ENCODE measurements around the gene JAKMIP1. TPM values are rescaled to one million over a fixed set of nuclear protein-coding genes. Genes with fewer than 3 reads are reported as not detected.

The JAKMIP1 gene
- total RNA-seq, 1 donor from 2014 or later: not detected

GRCh38 chr4:6126971-6127745 lies 73.2 kb downstream of the JAKMIP1 start:
- ATAC-seq (no peak), DNase-seq (no peak)
- intact Hi-C loops (cut with micrococcal nuclease): no loop called here

DNA sequence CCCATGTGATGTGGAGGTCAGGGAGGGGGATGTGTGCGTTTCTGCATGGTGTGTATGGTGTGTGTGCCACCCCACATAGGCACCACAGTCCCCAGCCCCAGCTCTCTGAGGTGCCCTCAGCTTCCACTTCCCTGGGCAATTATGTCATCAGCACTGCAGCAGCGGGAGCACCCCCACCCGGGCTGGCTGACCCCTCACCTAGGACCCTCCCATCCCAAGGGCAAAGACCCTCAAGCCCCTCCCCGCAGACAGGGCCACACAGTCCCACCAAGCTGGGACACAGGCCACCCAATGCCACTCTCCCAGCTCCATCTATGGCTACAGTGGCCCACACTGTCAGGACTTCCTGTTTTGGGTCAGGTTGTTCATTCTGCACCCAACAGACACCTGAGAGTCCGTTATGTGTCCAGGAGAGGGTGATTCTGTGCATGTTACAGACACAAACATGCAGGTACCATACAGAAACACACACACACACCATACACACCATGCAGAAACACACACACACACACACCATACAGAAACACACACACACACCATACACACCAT lies 75.2 kb downstream of the JAKMIP1 start:
- DNase-seq (no peak), ATAC-seq (no peak)

GRCh38 chr4:6124386-6125102 lies 75.8 kb downstream of the JAKMIP1 start:
- intact Hi-C loops (cut with micrococcal nuclease): no loop called here
- DNase-seq: no peak
- no peak for ATAC-seq

More for the DNA sequence above, 75.2 kb downstream of the JAKMIP1 start:
- intact Hi-C loops (cut with micrococcal nuclease): no loop called here

DNA sequence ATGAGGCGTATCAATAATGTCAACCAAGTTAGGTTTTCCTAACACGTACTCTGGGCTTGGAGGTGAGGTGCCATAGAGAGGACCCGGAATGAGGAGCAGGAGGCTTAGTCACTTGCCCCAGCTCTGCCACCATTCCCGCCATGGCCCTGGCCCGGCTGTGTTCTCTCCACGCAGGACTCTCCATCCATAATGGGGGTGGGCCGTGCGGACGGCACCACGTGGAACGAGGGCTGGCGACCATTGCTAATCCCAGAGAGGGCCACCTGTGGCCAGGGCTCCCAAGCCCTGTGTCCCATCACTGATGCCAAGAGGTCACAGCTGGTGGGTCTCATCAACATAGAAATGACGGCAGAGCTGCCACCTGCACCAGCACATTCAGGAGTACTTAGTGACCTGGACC lies 76.4 kb downstream of the JAKMIP1 start:
- intact Hi-C loops (cut with micrococcal nuclease): no loop called here
- no peak for ATAC-seq
- no peak for DNase-seq

- DNase-seq (no peak), ATAC-seq (no peak)
- intact Hi-C loops (cut with micrococcal nuclease): no loop called here
Observed at GRCh38 chr4:6123541-6123940, 76.8 kb downstream of the JAKMIP1 start.

GRCh38 chr4:6123116-6123515 lies 77.2 kb downstream of the JAKMIP1 start:
- intact Hi-C loops (cut with micrococcal nuclease): no loop called here
- ATAC-seq (no peak), DNase-seq (no peak)

- DNase-seq: no peak
- intact Hi-C loops (cut with micrococcal nuclease): no loop called here
- no peak for ATAC-seq
Observed at GRCh38 chr4:6122496-6122895, 77.9 kb downstream of the JAKMIP1 start.

GRCh38 chr4:6121941-6122340 lies 78.4 kb downstream of the JAKMIP1 start:
- intact Hi-C loops (cut with micrococcal nuclease): no loop called here
- no peak for DNase-seq
- ATAC-seq: no peak

DNA sequence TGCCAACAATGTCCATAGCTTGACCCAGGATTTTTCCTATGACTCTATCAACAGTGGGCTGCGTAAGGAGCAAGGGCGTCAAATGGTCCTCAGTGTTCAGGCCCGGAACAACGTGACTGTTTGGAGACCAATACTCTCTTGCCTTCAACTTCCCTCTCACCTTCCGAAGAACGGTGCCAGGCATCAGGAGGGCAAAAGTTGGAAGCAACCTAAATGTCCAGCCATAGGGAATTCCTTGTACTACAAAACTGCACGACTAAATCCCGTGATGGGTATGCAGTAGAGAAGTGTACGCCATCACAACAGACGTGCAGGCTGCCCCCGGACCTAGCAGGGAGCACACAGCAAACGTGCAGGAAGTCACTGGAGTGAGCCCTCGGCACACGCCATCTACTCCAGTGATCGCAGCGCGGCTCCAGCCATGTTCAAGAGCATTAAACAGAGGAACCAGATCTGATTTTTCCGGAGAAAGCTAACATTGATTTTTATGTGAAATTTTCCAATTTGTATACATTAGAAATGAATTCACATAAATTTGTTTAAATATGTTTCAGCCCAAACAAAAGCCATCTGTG lies 79.0 kb downstream of the JAKMIP1 start:
- intact Hi-C loops (cut with micrococcal nuclease): no loop called here

DNA sequence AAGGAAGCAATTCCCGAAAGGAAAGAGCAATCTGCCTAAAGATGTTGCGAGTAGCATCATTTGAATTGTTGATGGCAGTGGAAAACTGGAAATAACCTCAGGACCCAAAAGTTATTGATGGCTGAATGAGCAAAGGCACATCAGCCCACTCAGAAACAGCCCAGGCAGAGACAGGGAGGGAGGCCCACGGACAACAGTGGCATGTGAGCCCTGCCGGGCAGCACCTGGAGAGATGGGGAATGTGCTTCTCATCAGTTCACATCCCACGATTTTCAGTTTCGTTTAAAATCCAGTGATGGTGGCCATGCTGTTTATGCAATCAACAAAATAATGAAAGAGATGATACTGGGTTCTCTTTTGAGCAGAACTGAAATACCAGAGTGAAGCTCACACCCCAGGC lies 80.0 kb downstream of the JAKMIP1 start:
- intact Hi-C loops (cut with micrococcal nuclease): no loop called here
- DNase-seq (no peak), ATAC-seq (no peak)

More for the DNA sequence above, 79.0 kb downstream of the JAKMIP1 start:
- ATAC-seq (no peak), DNase-seq (no peak)

DNA sequence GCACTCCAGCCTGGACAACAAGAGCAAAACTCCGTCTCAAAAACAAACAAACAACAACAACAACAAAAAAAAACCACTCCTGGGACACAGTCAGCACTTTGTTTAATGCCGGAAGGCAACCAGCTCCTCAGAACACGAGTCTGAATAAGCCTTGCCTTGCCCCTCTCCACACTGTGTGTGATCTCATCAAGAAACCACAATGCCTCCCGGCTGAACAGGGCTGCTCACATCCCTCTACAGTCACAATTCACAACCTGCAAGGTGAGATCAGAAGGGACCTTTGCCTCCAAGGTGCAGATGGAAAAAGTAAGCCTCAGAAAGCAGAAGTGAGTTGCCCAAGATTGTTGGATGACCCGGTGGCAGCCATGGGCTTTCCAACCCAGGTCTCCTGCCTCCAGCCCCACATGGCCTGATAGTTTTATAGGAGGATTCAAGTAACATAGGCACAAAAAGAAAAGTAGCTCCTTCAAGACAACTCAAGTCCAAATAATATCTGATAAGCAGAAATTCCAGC lies 80.8 kb downstream of the JAKMIP1 start:
- no peak for ATAC-seq
- intact Hi-C loops (cut with micrococcal nuclease): no loop called here
- DNase-seq: no peak

- ATAC-seq: no peak
- intact Hi-C loops (cut with micrococcal nuclease): no loop called here
- DNase-seq: no peak
Observed at GRCh38 chr4:6118201-6118600, 82.1 kb downstream of the JAKMIP1 start.

DNA sequence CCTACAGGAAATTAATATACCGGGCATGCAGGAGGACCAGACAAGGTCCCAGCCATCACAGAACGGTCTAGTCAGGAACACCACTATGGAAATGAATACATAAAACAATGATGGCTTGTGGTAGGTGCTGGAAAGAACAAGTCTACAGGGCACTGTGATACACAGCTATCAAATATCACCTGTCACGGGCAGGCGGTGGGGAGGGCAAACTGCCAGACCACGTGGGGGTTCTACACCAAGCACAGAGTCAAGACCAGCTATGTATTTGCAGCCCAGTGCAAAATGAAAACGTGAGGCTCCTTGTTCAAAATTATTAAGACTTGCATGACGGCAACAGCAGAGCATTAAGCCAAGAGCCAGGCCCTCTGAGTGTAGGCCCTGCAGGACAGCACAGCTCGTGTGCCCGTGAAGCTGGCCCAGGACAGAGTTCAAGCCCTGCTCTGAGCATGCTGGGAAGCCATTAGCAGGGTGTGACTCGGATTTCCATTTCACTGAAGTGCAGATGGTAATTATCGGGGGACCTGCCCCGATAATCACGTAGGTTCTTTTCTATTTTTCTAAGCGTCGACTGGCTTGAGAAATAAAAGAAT lies 83.6 kb downstream of the JAKMIP1 start:
- intact Hi-C loops (cut with micrococcal nuclease): no loop called here
- no peak for DNase-seq
- ATAC-seq: no peak

DNA sequence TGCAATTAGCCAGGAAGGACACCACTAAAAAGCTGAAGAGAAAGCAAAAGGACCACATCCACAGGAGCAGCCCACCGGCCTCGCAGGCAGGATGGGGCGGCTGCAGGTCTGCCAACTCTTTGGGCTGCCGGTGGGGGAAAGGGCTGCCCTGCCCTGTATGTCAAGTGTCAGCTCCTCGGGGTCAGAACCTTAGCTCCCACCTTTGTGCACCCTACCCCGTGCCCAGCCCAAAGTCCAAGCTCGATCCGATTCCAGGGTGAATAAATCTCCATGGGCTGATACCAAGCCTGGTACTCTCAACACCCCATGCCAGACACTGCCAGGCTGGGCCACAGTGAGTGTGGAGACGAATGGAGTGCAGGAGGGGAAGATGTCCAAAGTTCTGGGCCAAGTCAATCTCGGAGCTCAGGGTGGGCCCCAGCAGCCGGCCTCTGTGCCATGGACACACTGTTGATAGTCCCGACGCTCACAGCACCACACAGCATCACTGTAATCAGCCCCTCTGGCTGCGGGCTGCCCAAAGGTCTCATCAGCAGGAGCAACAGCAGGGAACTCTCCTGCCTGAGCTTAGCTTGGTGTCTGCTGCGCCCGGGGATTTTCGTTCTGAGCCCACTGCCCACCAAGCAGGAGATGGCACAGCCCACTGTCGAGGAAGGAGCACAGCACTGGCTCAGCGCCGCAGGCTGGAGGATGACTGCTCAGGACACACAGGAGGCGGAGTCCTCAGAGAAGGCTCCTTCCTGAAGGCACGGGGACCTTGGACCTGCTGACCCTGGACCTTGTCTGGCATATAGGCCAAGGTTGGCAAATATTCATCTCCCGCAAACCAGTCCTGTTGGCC lies 84.4 kb downstream of the JAKMIP1 start:
- DNase-seq (no peak), ATAC-seq (no peak)
- intact Hi-C loops (cut with micrococcal nuclease): no loop called here

- ATAC-seq: no peak
- intact Hi-C loops (cut with micrococcal nuclease): no loop called here
- no peak for DNase-seq
Observed at GRCh38 chr4:6115342-6115741, 85.0 kb downstream of the JAKMIP1 start.

GRCh38 chr4:6114601-6115000 lies 85.7 kb downstream of the JAKMIP1 start:
- no peak for ATAC-seq
- no peak for DNase-seq
- intact Hi-C loops (cut with micrococcal nuclease): no loop called here

DNA sequence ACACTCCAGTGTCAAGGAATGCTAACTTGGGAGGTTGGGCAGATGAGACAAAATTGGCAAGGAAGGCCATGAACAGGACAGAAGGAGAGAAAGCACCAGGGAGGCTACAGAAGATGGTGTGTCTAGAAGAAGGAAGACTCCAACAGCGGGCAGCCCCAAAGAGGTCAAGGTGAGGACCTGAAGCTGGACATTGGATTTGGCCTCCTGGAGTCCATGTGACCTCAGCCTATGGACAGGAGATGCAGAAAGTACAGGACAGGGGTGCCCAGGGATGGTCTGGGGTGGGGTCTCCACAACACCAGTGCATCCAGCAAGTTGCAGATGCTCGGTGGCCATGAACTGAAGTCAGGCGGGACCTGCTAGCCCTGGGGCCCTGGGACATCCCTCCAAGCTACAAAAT lies 86.2 kb downstream of the JAKMIP1 start:
- ATAC-seq (no peak), DNase-seq (no peak)
- intact Hi-C loops (cut with micrococcal nuclease): no loop called here

- no peak for DNase-seq
- no peak for ATAC-seq
- intact Hi-C loops (cut with micrococcal nuclease): no loop called here
Observed at GRCh38 chr4:6113641-6114040, 86.7 kb downstream of the JAKMIP1 start.

Data from left ventricle myocardium superior (tissue), 1 donor.